GM23338 (cell line): Measurements from ENCODE around the gene LHX3. TPM values are rescaled to one million over a fixed set of nuclear protein-coding genes. Genes with fewer than 3 reads are reported as not detected.

Experiments
- ATAC-seq: fragments of 200-7000 bp; cut with Tn5 transposase; 3 replicates; pipeline ENCODE4 v1.9.1; 2020
- DNase-seq: peaks from one replicate; pipeline ENCODE4 v3.0.0-alpha.2; 2015; ENCODE audit warnings: low spot score
- H2AFZ ChIP-seq: fragments of 200-600 bp; sonication (generic); 2 replicates; pipeline ENCODE4 v1.8.0; 2016; ENCODE audit warnings: antibody characterized with exemption, mild to moderate bottlenecking, moderate library complexity
- H3F3A ChIP-seq: fragments of 200-600 bp; sonication (generic); replicated peaks from 2 replicates; pipeline ENCODE4 v1.8.0; 2017; ENCODE audit warnings: antibody characterized with exemption, mixed run types, low read depth
- H3K27ac ChIP-seq: fragments of 200-600 bp; sonication (generic); 2 replicates; pipeline ENCODE4 v1.6.1; 2016; ENCODE audit warnings: low read depth
- H3K27me3 ChIP-seq: fragments of 200-600 bp; sonication (generic); 2 replicates; pipeline ENCODE4 v1.8.0; 2016; ENCODE audit warnings: mild to moderate bottlenecking, mixed run types, moderate library complexity; ENCODE audit not compliant: insufficient read depth
- H3K36me3 ChIP-seq: fragments of 200-600 bp; sonication (generic); 2 replicates; pipeline ENCODE4 v1.8.0; 2016; ENCODE audit warnings: mild to moderate bottlenecking; ENCODE audit not compliant: insufficient read depth
- H3K4me1 ChIP-seq: fragments of 200-600 bp; sonication (generic); 2 replicates; pipeline ENCODE4 v1.8.0; 2016; ENCODE audit warnings: mild to moderate bottlenecking, moderate library complexity; ENCODE audit not compliant: insufficient read depth
- H3K4me2 ChIP-seq: fragments of 200-600 bp; sonication (generic); 2 replicates; pipeline ENCODE4 v1.7.1; 2017; ENCODE audit warnings: mixed run types
- H3K4me3 ChIP-seq: fragments of 200-600 bp; sonication (generic); 2 replicates; pipeline ENCODE4 v1.6.1; 2016; ENCODE audit warnings: mixed run types
- H3K79me2 ChIP-seq: fragments of 200-600 bp; sonication (generic); replicated peaks from 2 replicates; pipeline ENCODE4 v1.8.0; 2017; ENCODE audit warnings: mild to moderate bottlenecking; ENCODE audit not compliant: insufficient read depth
- H3K9me2 ChIP-seq: fragments of 200-600 bp; sonication (generic); 2 replicates; pipeline ENCODE4 v1.8.0; 2017; ENCODE audit not compliant: insufficient read depth
- H4K20me1 ChIP-seq: fragments of 200-600 bp; sonication (generic); replicated peaks from 2 replicates; pipeline ENCODE4 v1.8.0; 2017; ENCODE audit warnings: mild to moderate bottlenecking; ENCODE audit not compliant: insufficient read depth
- H3K27ac Mint-ChIP-seq: 2 replicates; pipeline ENCODE4 v1.8.0; 2020; ENCODE audit warnings: inconsistent platforms, mild to moderate bottlenecking, moderate library complexity, mixed read lengths
- H3K27me3 Mint-ChIP-seq: 3 replicates; pipeline ENCODE4 v1.8.0; 2022; ENCODE audit warnings: low read depth, mild to moderate bottlenecking, moderate library complexity, mixed read lengths, inconsistent platforms; ENCODE audit not compliant: insufficient read depth, poor library complexity
- H3K36me3 Mint-ChIP-seq: 3 replicates; pipeline ENCODE4 v1.8.0; 2021; ENCODE audit warnings: low read depth, mild to moderate bottlenecking, inconsistent platforms, moderate library complexity, mixed read lengths
- H3K4me1 Mint-ChIP-seq: 3 replicates; pipeline ENCODE4 v1.8.0; 2020; ENCODE audit warnings: mild to moderate bottlenecking, inconsistent platforms, mixed read lengths
- H3K4me3 Mint-ChIP-seq: 3 replicates; pipeline ENCODE4 v1.8.0; 2021; ENCODE audit warnings: moderate library complexity, mild to moderate bottlenecking, inconsistent platforms, mixed read lengths
- H3K9me3 Mint-ChIP-seq: 3 replicates; pipeline ENCODE4 v1.8.0; 2020; ENCODE audit warnings: moderate library complexity, mild to moderate bottlenecking, inconsistent platforms, mixed read lengths
- CREB1 ChIP-seq: fragments of 250-450 bp; sonication (Bioruptor Pico); IDR thresholded peaks from 2 replicates; pipeline ENCODE4 v1.5.0; 2020; ENCODE audit warnings: low read depth, mild to moderate bottlenecking, moderate library complexity
- CTCF ChIP-seq, 2 experiments: fragments of 200-600 bp in 1 of 2; sonication (generic) in 1 of 2; conservative IDR thresholded peaks; 2 replicates each; pipeline versions ENCODE4 v1.5.1 to v1.6.1; 2016 to 2017; ENCODE audit warnings: antibody characterized with exemption in 2 of 2, low read depth in 2 of 2, mild to moderate bottlenecking in 2 of 2, moderate library complexity in 1 of 2
- ETS1 ChIP-seq: IDR thresholded peaks from 2 replicates; pipeline ENCODE4 v1.6.1; 2016; ENCODE audit warnings: antibody characterized with exemption
- EZH2 ChIP-seq: fragments of 200-600 bp; sonication (generic); IDR thresholded peaks from one replicate; pipeline ENCODE4 v1.8.0; 2017; ENCODE audit warnings: antibody characterized with exemption, mild to moderate bottlenecking, low read depth; ENCODE audit not compliant: unreplicated experiment
- EZH2phosphoT487 ChIP-seq: fragments of 200-600 bp; sonication (generic); IDR thresholded peaks from one replicate; pipeline ENCODE4 v1.8.1; 2018; ENCODE audit warnings: antibody characterized with exemption; ENCODE audit not compliant: unreplicated experiment
- JUNB ChIP-seq: IDR thresholded peaks from one replicate; pipeline ENCODE4 v1.6.1; 2016; ENCODE audit warnings: antibody characterized with exemption; ENCODE audit not compliant: unreplicated experiment
- NANOG ChIP-seq: IDR thresholded peaks from 2 replicates; pipeline ENCODE4 v1.6.1; 2016; ENCODE audit warnings: antibody characterized with exemption, borderline replicate concordance
- POLR2AphosphoS5 ChIP-seq: IDR thresholded peaks from 2 replicates; pipeline ENCODE4 v1.6.1; 2016; ENCODE audit warnings: antibody characterized with exemption, low read depth
- REST ChIP-seq: IDR thresholded peaks from one replicate; pipeline ENCODE4 v1.6.1; 2018; ENCODE audit warnings: antibody characterized with exemption; ENCODE audit not compliant: unreplicated experiment
- STAT1 ChIP-seq: IDR thresholded peaks from one replicate; pipeline ENCODE4 v1.6.1; 2016; ENCODE audit warnings: antibody characterized with exemption; ENCODE audit not compliant: unreplicated experiment
- ZNF114 ChIP-seq: fragments of 250-450 bp; sonication (Bioruptor Pico); IDR thresholded peaks from 2 replicates; pipeline ENCODE4 v1.5.0; 2020; ENCODE audit warnings: mild to moderate bottlenecking, moderate library complexity
- ZNF331 ChIP-seq: fragments of 250-450 bp; sonication (Bioruptor Pico); IDR thresholded peaks from 2 replicates; pipeline ENCODE4 v1.5.0; 2020; ENCODE audit warnings: low read depth, mild to moderate bottlenecking, moderate library complexity
- polyA plus RNA-seq: library from polyadenylated mRNA; unstranded; fragments of >200 nt; fragmentation: Nextera tagmentation; extraction: Ambion mirVana; gene quantifications from 2 replicates; pipeline ENCODE4 v1.2.1, GENCODE V29; 2016
- total RNA-seq: library from RNA; depleted of rRNA; stranded (reverse); fragments of >200 nt; shearing (Covaris generic); gene quantifications from 2 replicates; pipeline ENCODE4 v1.2.3, GENCODE V29; 2014
- TF ChIP-seq, protein P1 (sequence below): fragments of 250-450 bp; sonication (Bioruptor Pico); IDR thresholded peaks from 2 replicates; pipeline ENCODE4 v1.5.0; 2020; ENCODE audit warnings: mild to moderate bottlenecking, moderate library complexity

The LHX3 gene
- total and polyA plus RNA-seq, 2 experiments from 2014 or later = 0.08 TPM; not detected in 1

DNA sequence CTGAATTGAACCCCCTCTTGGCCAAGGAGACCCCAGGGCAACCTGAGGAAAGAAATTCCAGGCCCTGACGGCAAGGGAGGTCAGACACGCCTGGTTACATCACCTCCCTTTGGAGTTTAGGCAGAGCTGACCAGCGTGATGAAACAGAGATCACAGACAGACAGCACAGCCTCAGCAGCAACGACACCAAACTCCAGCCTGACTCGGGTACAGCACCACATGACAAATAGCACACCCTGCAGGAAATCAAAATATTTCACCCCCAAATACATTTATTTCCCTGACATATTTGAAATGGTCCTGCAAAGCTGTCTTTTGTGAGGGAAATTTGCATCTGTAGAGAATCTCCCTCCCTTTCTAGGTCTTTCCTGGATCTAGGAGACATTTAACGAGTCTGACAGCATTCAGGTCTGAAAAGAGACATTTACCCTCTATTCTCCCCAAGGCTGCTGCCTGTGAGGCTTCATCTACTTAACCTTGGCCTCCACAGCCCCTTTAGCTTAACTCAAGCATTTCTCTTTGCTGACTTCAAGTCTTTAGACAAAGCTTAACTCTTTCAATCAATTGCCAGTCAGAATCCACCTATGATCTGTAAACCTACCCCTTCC lies 38.1 kb upstream of the LHX3 start:
- TF ChIP-seq POLR2AphosphoS5 = no peak
- TF ChIP-seq REST = no peak
- TF ChIP-seq, protein P1, sequence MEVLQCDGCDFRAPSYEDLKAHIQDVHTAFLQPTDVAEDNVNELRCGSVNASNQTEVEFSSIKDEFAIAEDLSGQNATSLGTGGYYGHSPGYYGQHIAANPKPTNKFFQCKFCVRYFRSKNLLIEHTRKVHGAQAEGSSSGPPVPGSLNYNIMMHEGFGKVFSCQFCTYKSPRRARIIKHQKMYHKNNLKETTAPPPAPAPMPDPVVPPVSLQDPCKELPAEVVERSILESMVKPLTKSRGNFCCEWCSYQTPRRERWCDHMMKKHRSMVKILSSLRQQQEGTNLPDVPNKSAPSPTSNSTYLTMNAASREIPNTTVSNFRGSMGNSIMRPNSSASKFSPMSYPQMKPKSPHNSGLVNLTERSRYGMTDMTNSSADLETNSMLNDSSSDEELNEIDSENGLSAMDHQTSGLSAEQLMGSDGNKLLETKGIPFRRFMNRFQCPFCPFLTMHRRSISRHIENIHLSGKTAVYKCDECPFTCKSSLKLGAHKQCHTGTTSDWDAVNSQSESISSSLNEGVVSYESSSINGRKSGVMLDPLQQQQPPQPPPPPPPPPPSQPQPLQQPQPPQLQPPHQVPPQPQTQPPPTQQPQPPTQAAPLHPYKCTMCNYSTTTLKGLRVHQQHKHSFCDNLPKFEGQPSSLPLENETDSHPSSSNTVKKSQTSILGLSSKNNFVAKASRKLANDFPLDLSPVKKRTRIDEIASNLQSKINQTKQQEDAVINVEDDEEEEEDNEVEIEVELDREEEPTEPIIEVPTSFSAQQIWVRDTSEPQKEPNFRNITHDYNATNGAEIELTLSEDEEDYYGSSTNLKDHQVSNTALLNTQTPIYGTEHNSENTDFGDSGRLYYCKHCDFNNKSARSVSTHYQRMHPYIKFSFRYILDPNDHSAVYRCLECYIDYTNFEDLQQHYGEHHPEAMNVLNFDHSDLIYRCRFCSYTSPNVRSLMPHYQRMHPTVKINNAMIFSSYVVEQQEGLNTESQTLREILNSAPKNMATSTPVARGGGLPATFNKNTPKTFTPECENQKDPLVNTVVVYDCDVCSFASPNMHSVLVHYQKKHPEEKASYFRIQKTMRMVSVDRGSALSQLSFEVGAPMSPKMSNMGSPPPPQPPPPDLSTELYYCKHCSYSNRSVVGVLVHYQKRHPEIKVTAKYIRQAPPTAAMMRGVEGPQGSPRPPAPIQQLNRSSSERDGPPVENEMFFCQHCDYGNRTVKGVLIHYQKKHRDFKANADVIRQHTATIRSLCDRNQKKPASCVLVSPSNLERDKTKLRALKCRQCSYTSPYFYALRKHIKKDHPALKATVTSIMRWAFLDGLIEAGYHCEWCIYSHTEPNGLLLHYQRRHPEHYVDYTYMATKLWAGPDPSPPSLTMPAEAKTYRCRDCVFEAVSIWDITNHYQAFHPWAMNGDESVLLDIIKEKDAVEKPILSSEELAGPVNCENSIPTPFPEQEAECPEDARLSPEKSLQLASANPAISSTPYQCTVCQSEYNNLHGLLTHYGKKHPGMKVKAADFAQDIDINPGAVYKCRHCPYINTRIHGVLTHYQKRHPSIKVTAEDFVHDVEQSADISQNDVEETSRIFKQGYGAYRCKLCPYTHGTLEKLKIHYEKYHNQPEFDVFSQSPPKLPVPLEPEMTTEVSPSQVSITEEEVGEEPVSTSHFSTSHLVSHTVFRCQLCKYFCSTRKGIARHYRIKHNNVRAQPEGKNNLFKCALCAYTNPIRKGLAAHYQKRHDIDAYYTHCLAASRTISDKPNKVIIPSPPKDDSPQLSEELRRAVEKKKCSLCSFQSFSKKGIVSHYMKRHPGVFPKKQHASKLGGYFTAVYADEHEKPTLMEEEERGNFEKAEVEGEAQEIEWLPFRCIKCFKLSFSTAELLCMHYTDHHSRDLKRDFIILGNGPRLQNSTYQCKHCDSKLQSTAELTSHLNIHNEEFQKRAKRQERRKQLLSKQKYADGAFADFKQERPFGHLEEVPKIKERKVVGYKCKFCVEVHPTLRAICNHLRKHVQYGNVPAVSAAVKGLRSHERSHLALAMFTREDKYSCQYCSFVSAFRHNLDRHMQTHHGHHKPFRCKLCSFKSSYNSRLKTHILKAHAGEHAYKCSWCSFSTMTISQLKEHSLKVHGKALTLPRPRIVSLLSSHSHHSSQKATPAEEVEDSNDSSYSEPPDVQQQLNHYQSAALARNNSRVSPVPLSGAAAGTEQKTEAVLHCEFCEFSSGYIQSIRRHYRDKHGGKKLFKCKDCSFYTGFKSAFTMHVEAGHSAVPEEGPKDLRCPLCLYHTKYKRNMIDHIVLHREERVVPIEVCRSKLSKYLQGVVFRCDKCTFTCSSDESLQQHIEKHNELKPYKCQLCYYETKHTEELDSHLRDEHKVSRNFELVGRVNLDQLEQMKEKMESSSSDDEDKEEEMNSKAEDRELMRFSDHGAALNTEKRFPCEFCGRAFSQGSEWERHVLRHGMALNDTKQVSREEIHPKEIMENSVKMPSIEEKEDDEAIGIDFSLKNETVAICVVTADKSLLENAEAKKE (CRISPR knock-in tag) = no peak
- no peak for TF ChIP-seq ETS1
- no peak for TF ChIP-seq STAT1
- no peak for TF ChIP-seq NANOG
- no peak for TF ChIP-seq JUNB
- TF ChIP-seq CTCF (conservative IDR thresholded peaks at IDR 0.05; ENCODE audit: low read depth in 2 of 2) = no peak
- TF ChIP-seq CREB1 = no peak
- no peak for TF ChIP-seq EZH2phosphoT487
- TF ChIP-seq ZNF114 (CRISPR knock-in tag) = no peak
- TF ChIP-seq ZNF331 (CRISPR knock-in tag) = no peak
- TF ChIP-seq EZH2 = no peak
- Histone ChIP-seq H3K79me2 (peaks cover 70% of the 10 kb centered on the region), H4K20me1 (peaks cover 47% of the 10 kb centered on the region), H2AFZ (no peak overlapping the region), H3K4me3 (peak overlapping the region; percentile 84; the same call in 1 of the 2 replicates), H3K27me3 (0 out of 2 replicates have a peak, but pooled peaks cover 8% of the 10 kb centered on the region), H3K36me3 (no peaks in the 10 kb centered on the region), H3K4me1 (peaks cover 21% of the 10 kb centered on the region), H3K27ac (no peak overlapping the region), H3K9me2 (no peaks in the 10 kb centered on the region), H3F3A (0 out of 2 replicates have a peak, but pooled peaks cover 5% of the 10 kb centered on the region), H3K4me2 (peak overlapping the region; percentile 99)
- peaks cover 42% of the 10 kb centered on the region for H3K4me1 Mint-ChIP-seq
- H3K27me3 Mint-ChIP-seq = peaks cover 25% of the 10 kb centered on the region
- peak overlapping the region; percentile 87 for H3K4me3 Mint-ChIP-seq
- DNase-seq (peak; percentile 38), ATAC-seq (0 out of 3 replicates have a peak, but pooled peaks have one; percentile 5)
- no peaks in the 10 kb centered on the region for H3K9me3 Mint-ChIP-seq
- H3K36me3 Mint-ChIP-seq = no peaks in the 10 kb centered on the region
- H3K27ac Mint-ChIP-seq = peak overlapping the region; percentile 13; the same call in 1 of the 2 replicates
